ENCODE measurements around the gene LMBRD2.

The LMBRD2 gene

DNA sequence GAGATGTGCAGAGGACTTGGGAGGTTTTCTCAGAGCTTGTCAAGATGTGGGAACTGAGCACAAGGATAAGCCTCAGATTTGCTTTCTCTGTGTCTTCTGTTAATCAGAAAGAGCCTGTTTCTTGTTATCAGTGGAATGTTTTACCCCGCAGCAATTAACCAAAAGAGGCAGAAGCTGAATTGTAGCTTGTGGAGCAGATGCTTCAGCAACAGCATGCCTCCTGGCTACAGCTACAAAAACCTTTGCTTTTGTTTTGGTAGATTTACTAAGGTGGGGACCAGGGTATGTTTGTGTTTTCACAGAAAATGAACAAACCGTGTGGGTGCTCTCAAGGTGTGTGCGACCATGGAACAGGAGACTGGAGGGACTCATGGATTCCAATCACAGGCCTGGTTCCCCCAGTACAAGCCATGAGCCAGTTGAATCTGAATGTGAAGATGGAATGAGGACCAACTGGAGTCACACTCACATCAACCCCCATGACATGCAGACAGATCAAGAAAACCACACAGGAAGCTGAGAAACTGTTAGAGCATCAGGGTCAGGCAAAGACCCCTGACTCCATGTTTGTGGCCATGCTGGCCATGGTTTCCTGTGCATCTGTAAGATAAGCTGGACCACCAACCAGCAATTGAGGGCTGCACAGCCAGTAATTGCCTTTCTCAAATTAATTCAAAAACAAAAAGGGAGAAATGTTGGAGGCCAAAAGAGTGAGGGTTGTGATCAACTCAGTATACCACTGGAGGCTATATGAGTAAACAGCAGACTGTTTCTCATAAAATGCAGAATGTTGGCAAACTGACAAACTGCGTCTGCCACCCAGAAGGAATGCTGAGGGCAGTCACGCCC is 91.9 kb downstream of the LMBRD2 start:
- no peak overlapping the region for H3K9ac ChIP-seq
- H3K27ac ChIP-seq: no peak overlapping the region
- no peaks in the 10 kb centered on the region for H3K79me2 ChIP-seq (ENCODE audit: insufficient read depth, low read depth)
- H3K4me3 ChIP-seq (IDR thresholded peaks at IDR 0.05; ENCODE audit: insufficient read depth, low read depth, low read length): no peak overlapping the region
- TF ChIP-seq, protein P1, sequence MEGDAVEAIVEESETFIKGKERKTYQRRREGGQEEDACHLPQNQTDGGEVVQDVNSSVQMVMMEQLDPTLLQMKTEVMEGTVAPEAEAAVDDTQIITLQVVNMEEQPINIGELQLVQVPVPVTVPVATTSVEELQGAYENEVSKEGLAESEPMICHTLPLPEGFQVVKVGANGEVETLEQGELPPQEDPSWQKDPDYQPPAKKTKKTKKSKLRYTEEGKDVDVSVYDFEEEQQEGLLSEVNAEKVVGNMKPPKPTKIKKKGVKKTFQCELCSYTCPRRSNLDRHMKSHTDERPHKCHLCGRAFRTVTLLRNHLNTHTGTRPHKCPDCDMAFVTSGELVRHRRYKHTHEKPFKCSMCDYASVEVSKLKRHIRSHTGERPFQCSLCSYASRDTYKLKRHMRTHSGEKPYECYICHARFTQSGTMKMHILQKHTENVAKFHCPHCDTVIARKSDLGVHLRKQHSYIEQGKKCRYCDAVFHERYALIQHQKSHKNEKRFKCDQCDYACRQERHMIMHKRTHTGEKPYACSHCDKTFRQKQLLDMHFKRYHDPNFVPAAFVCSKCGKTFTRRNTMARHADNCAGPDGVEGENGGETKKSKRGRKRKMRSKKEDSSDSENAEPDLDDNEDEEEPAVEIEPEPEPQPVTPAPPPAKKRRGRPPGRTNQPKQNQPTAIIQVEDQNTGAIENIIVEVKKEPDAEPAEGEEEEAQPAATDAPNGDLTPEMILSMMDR (conservative IDR thresholded peaks at IDR 0.05; ENCODE audit: low read depth, low read length): no peak
- no peaks in the 10 kb centered on the region for H3K36me3 ChIP-seq (ENCODE audit: insufficient read depth)
- no peaks in the 10 kb centered on the region for H3K27me3 ChIP-seq (ENCODE audit: insufficient read depth, low read depth)
- H3K4me1 ChIP-seq (ENCODE audit: low read depth, poor library complexity, severe bottlenecking): no peaks in the 10 kb centered on the region
- H3K4me2 ChIP-seq: no peak overlapping the region
- H4K20me1 ChIP-seq (ENCODE audit: insufficient read depth): no peaks in the 10 kb centered on the region
- no peak overlapping the region for H2AFZ ChIP-seq (ENCODE audit: low read depth)

DNA sequence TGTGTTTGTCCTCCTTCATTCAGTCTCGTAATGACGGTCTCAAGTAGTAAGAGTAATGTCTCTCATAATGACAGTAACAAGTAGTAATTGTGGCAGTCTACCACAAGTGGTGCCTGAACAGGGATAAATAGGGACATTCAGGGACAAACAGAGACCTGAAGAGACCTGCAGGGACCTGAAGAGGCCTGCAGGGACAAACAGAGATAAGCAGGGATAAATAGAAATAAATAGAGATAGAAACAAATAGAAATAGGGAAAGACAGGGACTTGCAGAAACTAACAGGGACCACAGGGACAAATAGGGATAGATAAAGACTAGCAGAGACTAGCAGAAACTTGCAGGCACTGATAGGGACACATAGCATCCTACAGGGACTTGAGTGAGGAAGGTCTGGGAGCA is 92.9 kb downstream of the LMBRD2 start:
- no peaks in the 10 kb centered on the region for H3K79me2 ChIP-seq (ENCODE audit: insufficient read depth, low read depth)
- no peak overlapping the region for H3K4me2 ChIP-seq
- H2AFZ ChIP-seq (ENCODE audit: low read depth): no peak overlapping the region
- no peaks in the 10 kb centered on the region for H3K27me3 ChIP-seq (ENCODE audit: insufficient read depth, low read depth)
- H3K36me3 ChIP-seq (ENCODE audit: insufficient read depth): no peaks in the 10 kb centered on the region
- no peak overlapping the region for H3K4me3 ChIP-seq (IDR thresholded peaks at IDR 0.05; ENCODE audit: insufficient read depth, low read depth, low read length)
- H4K20me1 ChIP-seq (ENCODE audit: insufficient read depth): no peaks in the 10 kb centered on the region
- TF ChIP-seq, protein P1 (conservative IDR thresholded peaks at IDR 0.05; ENCODE audit: low read depth, low read length): no peak
- no peak overlapping the region for H3K9ac ChIP-seq
- no peak overlapping the region for H3K27ac ChIP-seq
- H3K4me1 ChIP-seq (ENCODE audit: low read depth, poor library complexity, severe bottlenecking): no peaks in the 10 kb centered on the region

GRCh38 chr5:36057386-36057785 is 94.3 kb downstream of the LMBRD2 start:
- no peak overlapping the region for H3K27ac ChIP-seq
- H3K9ac ChIP-seq: no peak overlapping the region
- H3K4me3 ChIP-seq (IDR thresholded peaks at IDR 0.05; ENCODE audit: insufficient read depth, low read depth, low read length): no peak overlapping the region
- no peaks in the 10 kb centered on the region for H4K20me1 ChIP-seq (ENCODE audit: insufficient read depth)
- no peaks in the 10 kb centered on the region for H3K36me3 ChIP-seq (ENCODE audit: insufficient read depth)
- no peaks in the 10 kb centered on the region for H3K4me1 ChIP-seq (ENCODE audit: low read depth, poor library complexity, severe bottlenecking)
- no peak overlapping the region for H3K4me2 ChIP-seq
- no peaks in the 10 kb centered on the region for H3K79me2 ChIP-seq (ENCODE audit: insufficient read depth, low read depth)
- H3K27me3 ChIP-seq (ENCODE audit: insufficient read depth, low read depth): no peaks in the 10 kb centered on the region
- no peak overlapping the region for H2AFZ ChIP-seq (ENCODE audit: low read depth)
- TF ChIP-seq, protein P1 (conservative IDR thresholded peaks at IDR 0.05; ENCODE audit: low read depth, low read length): no peak

DNA sequence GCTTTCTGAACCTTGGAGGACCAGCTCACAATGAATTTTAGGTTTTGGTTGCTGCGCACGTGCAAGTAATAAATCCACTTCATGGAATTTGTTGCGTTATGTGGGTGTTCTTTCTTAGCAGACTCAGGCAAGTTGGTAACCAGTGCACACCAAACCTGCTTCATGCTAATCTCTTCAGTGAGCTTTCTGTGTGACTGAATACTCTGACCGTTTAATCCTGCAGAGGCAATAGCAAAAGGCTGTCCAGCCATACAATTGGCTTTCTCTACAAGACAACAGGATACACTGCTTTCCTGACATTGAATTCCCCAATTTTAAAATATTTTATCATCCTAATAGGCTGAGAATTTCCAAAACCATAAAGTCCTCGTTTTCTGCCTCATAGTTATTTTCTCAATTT is 95.3 kb downstream of the LMBRD2 start:
- H3K36me3 ChIP-seq (ENCODE audit: insufficient read depth): no peaks in the 10 kb centered on the region
- H3K4me1 ChIP-seq (ENCODE audit: low read depth, poor library complexity, severe bottlenecking): no peaks in the 10 kb centered on the region
- no peaks in the 10 kb centered on the region for H3K27me3 ChIP-seq (ENCODE audit: insufficient read depth, low read depth)
- no peak overlapping the region for H3K4me3 ChIP-seq (IDR thresholded peaks at IDR 0.05; ENCODE audit: insufficient read depth, low read depth, low read length)
- no peak overlapping the region for H2AFZ ChIP-seq (ENCODE audit: low read depth)
- H4K20me1 ChIP-seq (ENCODE audit: insufficient read depth): no peaks in the 10 kb centered on the region
- H3K9ac ChIP-seq: no peak overlapping the region
- no peak overlapping the region for H3K27ac ChIP-seq
- H3K4me2 ChIP-seq: no peak overlapping the region
- TF ChIP-seq, protein P1 (conservative IDR thresholded peaks at IDR 0.05; ENCODE audit: low read depth, low read length): no peak
- no peaks in the 10 kb centered on the region for H3K79me2 ChIP-seq (ENCODE audit: insufficient read depth, low read depth)
